HG03558 (cell line): ENCODE measurements around the gene ST6GALNAC3.
"Not testable (repeated sequence)": the region's sequence is repeated elsewhere in the genome, so short reads cannot be mapped to it uniquely, and the experiment has no call there.

ENCODE experiments used
- ATAC-seq: cut with Tn5 transposase; IDR thresholded peaks from one replicate; pipeline ENCODE4 v1.9.1; 2021; ENCODE audit warnings: moderate number of reproducible peaks; ENCODE audit not compliant: unreplicated experiment; ENCODE audit errors: extremely low read depth

ST6GALNAC3 gene

GRCh38 chr1:76074321-76075187, at the start of gene ST6GALNAC3:
ST6GALNAC3 (plus strand) TSS chr1:76074746.
- ATAC-seq, result peak; percentile 76

GRCh38 chr1:76027341-76027740, 47.2 kb upstream of the ST6GALNAC3 start:
- ATAC-seq, result no peak

- no peak for ATAC-seq
Observed at GRCh38 chr1:76029331-76029730, 45.2 kb upstream of the ST6GALNAC3 start.

GRCh38 chr1:76031496-76031895, 43.0 kb upstream of the ST6GALNAC3 start:
- no peak for ATAC-seq

- ATAC-seq, result no peak
Observed at GRCh38 chr1:76033800-76034475, 40.6 kb upstream of the ST6GALNAC3 start.

- ATAC-seq, result no peak
Observed at GRCh38 chr1:76035053-76035452, 39.5 kb upstream of the ST6GALNAC3 start.

GRCh38 chr1:76037324-76037723, 37.2 kb upstream of the ST6GALNAC3 start:
- ATAC-seq, result no peak

GRCh38 chr1:76038287-76039004, 36.1 kb upstream of the ST6GALNAC3 start:
- no peak for ATAC-seq

- ATAC-seq, result no peak
Observed at GRCh38 chr1:76046149-76046548, 28.4 kb upstream of the ST6GALNAC3 start.

- ATAC-seq, result no peak
Observed at GRCh38 chr1:76048219-76048618, 26.3 kb upstream of the ST6GALNAC3 start.

GRCh38 chr1:76048926-76049325, 25.6 kb upstream of the ST6GALNAC3 start:
- ATAC-seq, result no peak

GRCh38 chr1:76049498-76049897, 25.0 kb upstream of the ST6GALNAC3 start:
- ATAC-seq, result no peak

- not testable (repeated sequence) for ATAC-seq
Observed at GRCh38 chr1:76050073-76050472, 24.5 kb upstream of the ST6GALNAC3 start.

- ATAC-seq, result no peak
Observed at GRCh38 chr1:76053021-76053420, 21.5 kb upstream of the ST6GALNAC3 start.

GRCh38 chr1:76054359-76054758, 20.2 kb upstream of the ST6GALNAC3 start:
- ATAC-seq, result no peak

- ATAC-seq, result no peak
Observed at GRCh38 chr1:76055987-76056386, 18.6 kb upstream of the ST6GALNAC3 start.

- ATAC-seq, result no peak
Observed at GRCh38 chr1:76059451-76059850, 15.1 kb upstream of the ST6GALNAC3 start.

GRCh38 chr1:76065270-76065669, 9.3 kb upstream of the ST6GALNAC3 start:
- no peak for ATAC-seq

- no peak for ATAC-seq
Observed at GRCh38 chr1:76066394-76066793, 8.2 kb upstream of the ST6GALNAC3 start.

GRCh38 chr1:76068542-76068941, 6.0 kb upstream of the ST6GALNAC3 start:
- no peak for ATAC-seq
